HG03565 (cell line): Measurements from ENCODE around the gene RUSF1.
"Not testable (repeated sequence)": the region's sequence is repeated elsewhere in the genome, so short reads cannot be mapped to it uniquely, and the experiment has no call there.

Experiments
- ATAC-seq: cut with Tn5 transposase; IDR thresholded peaks from one replicate; pipeline ENCODE4 v1.9.1; 2021; ENCODE audit warnings: mild to moderate bottlenecking, moderate library complexity; ENCODE audit not compliant: unreplicated experiment

RUSF1 gene

DNA sequence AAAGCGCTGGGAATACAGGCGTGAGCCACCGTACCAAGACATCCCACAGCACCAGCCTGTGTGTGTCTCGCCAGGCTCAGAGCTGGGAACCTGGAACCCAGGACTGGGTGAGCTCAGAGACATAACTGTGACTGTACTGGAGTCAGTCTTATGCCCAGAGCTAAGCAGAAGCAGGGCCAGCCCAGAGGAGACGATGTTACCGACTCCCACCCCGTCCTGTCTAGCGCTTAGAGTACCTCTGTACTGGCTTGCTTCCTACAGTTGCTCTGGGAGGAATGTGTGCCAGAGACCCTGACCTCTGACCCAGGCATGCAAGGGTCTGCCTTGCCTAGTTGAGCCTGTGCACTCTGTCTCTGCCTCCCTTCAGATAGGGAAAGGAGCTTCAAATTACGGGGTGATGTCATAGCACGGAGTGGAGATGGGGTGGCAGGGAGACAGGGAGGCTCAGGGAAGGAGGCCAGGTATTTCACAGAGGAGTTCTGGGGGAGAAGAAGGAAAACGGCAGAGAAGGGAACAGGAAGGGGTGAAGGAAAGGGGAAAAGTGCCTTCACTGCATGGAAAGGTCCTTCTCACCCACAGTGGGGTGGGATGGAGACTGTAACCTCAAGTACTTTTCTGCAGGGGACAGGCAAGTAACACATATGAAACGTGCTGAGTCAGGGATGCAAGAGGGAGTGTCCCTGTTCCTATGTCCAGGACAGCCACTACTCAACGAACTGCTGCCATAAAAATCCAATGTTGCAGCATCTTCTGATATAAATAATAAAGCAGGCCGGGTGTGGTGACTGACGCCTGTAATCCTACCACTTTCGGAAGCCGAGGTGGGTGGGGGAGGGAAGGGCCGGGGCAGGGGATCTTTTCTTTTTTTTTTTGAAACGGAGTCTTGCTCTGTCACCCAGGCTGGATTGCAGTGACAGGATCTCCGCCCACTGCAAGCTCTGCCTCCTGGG, 54.7 kb downstream of the RUSF1 start:
- no peak for ATAC-seq

DNA sequence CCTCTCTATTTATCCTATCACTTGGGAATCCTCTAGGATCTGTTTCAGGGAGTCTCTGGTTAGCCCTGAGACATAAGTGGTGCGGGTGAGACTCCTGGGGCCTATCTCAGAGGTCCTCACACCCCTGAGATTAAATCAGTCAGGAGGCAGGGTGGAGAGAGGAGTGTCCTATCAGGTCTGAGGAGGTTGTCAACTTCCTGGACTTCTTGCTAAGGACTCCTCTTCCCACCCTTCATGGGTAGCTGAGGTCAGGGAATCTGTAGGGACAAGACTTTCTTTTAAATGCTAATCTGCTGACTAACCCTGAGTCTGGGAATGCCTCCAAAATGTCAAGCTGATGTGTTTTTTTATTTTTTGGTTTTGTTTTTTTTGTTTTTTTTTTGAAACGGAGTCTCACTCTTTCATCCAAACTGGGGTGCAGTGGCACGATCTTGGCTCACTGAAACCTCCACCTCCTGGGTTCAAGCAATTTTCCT, 55.5 kb downstream of the RUSF1 start:
- no peak for ATAC-seq

GRCh38 chr16:31451681-31452351, 56.4 kb downstream of the RUSF1 start:
- peak; percentile 46 for ATAC-seq

- no peak for ATAC-seq
Measured at GRCh38 chr16:31451201-31451600, 57.0 kb downstream of the RUSF1 start.

- ATAC-seq: not testable (repeated sequence)
Measured at GRCh38 chr16:31445931-31446330, 62.3 kb downstream of the RUSF1 start.

DNA sequence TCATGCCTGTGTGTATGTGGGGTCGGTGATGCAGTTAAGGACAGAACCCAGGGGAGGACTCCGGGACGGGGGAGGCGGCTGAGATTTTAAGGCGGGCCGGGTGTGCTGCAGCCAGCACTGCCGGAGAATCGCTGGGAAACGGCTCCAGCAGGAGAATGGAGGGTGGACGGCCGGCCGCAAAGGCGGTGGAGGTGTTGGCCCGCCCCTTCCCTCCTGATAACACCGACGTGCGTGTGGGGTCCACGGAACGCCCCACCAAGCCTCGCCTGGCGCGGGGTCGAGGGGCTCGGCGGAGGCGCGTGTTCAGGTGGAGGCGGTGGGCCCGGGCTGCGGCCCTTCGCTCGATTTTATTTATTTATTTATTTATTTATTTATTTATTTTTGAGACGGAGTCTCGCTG, 66.2 kb downstream of the RUSF1 start:
- ATAC-seq: no peak

- ATAC-seq: no peak
Measured at GRCh38 chr16:31440516-31441184, 67.5 kb downstream of the RUSF1 start.

DNA sequence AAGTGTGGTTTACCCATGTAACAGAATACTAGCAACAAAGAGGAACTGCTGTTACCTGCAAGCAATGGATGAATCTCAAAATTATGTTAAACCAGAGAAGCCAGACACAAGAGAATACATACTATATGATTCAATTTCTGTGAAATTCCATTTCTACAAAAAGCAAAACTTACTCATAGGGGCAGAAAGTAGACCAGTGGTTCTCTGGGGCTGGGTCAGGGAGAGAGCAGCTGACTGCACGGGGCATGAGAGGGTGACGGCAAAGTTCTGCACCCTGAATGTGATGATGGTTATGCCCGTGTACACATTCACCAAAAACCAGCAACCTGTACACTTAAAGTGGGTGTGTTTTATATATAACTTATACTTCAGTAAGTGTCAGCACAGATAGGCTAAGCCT, 68.7 kb downstream of the RUSF1 start:
- no peak for ATAC-seq
